Left renal cortex interstitium (tissue), 4 donors: ENCODE results near the gene MMP24. TPM values are rescaled to one million over a fixed set of nuclear protein-coding genes. Genes with fewer than 3 reads are reported as not detected.

Experiments
- DNase-seq, 4 donors: peaks; one replicate each; pipeline ENCODE4 v3.0.0-alpha.2; 2013; ENCODE audit warnings: low read depth in 4 of 4, low spot score in 2 of 4, missing footprints in 1 of 4
- polyA plus RNA-seq, 4 donors: library from polyadenylated mRNA; unstranded; fragments of 120-200 nt; gene quantifications; one replicate each; pipeline ENCODE4 v1.2.1, GENCODE V29; 2013; ENCODE audit not compliant: insufficient read length in 4 of 4

Gene MMP24
- polyA plus RNA-seq, 4 donors: 1.7 to 2.5 (median 2.5) TPM

DNA sequence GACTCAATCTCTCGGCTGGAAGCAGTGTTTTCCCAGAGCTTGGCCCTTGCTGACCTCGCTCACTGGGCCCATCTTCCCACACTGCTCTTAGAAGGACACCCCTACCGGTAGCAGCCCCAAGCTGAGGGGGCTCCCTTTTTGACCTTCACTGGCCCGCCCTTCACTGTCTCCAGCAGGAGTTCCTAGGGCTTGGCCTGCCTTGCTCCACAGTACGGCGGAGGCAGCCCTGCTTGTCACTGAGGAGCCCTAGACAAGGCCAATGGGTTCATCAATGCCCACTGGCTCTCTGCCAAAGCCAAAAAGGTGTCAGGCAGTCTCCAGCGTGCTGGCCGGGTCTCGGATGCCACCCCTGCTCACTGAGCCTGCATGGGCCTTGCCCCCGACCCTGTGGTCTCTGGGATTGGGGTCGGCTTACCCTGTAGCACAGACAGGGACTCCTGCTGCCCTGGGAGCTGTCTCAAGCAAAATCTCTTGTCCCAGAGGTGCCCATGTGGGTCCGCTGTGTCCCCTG lies 49.3 kb downstream of the MMP24 start:
- DNase-seq: no peak

DNA sequence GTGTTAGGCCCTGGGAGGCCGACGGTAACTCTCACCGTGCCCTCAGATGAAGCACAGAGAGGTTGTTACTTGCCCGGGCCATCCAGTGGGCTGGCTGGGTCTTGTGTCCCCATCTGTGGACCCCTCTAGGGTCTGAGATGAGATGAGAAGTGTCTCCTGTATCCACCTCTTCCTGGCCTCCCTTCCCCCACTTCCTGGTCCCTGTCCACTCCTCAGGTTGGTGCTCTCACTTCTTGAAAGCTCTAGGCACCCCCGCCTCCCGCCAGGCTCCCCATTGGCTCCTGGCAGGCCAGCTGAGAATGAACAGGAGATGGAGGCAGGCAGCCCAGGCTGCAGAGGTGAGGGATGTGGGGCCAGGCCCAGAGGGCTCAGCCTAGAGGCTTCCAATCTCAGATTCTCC lies 49.9 kb downstream of the MMP24 start:
- DNase-seq: no peak

DNA sequence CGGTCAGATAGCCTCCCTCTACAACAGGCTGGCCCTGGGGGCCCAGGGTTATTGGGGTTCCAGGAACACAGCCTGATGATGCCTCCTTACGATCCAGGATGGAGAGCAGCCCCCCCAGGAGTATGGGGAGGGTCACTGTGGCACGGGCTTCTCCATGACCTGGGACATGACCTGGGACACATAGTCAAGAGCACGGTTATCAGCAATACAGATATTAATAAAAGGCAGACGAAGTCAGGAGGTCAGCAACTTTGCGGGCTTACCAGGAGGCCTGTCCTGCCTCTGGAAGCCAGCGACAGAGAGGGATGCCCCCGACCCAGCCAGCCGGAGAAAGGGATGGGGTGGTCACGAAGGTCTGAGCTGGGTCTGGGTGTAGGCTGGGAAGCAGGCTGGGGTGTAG lies 50.6 kb downstream of the MMP24 start:
- no peak for DNase-seq

DNA sequence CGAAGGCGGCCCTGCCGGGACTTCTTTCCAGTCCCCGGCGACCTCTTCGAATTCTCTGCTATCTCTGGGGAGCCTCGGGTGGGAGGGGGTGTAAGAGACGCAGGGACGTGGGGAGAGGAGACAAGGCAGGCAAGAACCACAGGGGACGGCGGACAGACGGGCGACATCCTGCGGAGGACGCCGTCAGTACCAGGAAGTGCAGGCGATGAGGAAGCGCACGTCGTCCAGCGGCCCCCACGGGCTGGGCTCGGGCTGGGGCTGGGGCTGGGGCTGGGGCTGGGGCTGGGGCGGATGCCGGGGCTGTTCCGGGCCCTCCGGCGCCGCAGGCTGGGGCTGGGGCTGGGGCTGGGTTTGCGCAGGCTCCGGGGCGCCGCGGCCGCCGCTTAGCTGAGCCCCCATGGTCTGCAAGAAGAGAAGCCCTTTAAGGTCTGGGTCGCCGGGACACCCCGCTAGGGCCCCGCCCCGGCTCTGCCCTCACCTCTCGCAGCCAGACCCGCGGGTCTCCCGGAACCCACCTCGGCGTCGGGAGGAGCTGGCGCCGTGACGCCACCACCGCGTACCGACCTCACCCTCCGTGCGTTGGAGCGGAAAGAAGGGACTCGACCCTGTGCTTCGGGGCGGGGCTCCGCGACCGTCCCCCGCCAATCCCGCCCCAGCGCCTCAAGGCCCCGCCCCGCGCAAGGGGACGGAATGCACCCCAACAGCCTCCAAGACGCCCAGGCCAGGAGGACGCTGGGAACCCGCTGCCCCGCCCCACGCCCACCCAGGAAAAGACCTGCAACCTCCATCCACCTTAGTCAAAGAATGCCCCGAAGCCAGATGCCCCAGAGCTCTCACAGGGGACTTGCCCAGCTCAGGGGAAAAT lies 51.3 kb downstream of the MMP24 start, which contains the start of gene MMP24OS:
Gene MMP24OS, minus strand, starts transcription at position 592 of the 865 bp plus-strand sequence. Its CDS starts 193 bp downstream, at position 399.
- peak in 1 of 4 donors; percentile 71 for DNase-seq

DNA sequence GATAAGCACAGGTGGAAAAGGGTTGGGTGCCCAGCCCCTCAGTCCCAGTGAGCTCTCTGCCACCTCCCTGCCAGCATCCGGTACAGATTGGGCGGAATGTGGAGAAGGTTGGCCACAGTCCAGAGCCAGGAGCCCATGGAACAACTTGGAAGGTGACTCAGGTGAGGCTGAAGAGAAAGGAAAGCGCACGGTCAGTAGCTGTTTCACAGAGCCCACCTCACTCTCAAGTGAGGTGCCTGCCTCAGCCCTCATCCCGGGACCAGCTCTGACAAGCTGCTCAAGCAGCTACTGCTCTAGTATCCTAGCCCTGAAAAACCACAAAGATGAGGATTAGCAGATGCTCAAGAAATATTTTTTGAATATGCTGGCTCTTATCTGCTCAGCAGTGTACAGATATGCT lies 52.5 kb downstream of the MMP24 start:
- no peak for DNase-seq

DNA sequence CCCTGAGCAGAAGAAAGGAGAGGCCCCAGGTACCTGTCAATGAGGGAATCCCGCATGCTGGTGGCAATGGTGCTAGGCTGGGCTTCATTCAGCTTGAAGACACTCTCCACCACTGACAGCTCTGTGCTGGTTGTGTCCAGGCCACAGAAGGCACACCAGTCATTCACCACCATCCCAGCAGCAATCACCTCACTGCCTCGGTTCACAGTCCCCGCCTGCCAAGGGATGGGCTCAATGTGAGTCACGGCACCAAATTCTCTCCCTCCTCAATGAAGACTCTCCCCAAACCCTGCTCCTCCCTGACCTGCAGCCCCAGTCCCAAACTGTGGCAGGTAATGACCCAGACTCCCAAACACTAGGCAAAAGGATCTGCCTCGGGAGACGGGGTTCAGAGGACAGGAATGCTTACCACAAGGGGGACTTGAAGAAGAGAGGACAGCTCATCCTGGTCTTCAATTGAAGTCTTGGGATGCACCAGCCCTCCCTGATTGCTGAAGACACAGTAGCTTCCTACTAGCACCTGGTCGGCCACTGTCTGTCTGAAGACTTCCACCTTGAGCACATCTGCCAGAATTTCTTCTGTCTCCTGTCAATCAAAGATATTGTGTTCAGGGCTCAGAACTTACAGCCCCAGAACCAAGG lies 53.2 kb downstream of the MMP24 start:
- DNase-seq: no peak

DNA sequence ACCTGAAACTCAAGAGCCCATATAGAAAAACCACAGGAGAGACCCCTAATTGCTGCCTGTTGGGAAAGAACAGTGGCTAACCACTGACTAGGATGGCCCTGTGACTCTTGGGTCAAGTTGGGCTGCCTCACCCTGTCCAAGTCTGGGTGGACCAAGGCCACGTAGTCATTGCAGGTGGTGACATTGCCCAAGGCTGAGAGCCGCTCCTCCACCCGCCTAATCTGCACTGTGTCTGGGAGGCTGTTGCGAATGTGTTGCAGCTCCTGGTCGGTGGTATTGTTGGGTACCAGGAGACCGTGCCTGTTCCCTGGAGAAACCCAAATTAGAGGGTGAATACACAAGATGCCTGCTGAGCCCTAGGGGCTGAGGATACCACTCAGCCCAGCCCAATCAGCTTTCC lies 54.0 kb downstream of the MMP24 start:
- DNase-seq: no peak

DNA sequence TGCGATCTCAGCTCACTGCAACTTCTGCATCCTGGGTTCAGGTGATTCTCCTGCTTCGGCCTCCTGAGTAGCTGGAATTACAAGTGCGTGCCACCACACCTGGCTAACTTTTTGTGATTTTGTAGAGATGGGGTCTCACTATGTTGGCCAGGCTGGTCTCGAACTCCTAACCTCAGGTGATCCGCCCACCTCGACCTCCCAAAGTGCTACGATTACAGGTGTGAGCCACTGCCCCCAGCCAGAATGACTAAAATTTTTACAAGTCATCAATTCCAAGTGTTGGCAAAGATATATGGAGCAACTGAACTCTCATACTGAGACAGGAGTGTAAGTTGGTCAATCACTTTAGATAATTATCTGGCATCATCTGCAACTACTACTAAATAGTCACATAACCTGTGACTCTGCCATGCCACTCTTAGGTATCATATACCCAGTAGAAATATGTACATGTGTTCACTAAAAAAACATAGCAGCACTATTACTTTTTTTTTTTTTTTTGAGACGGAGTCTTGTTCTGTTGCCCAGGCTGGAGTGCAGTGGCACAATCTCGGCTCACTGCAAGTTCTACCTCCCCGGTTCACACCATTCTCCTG lies 55.1 kb downstream of the MMP24 start:
- no peak for DNase-seq

DNA sequence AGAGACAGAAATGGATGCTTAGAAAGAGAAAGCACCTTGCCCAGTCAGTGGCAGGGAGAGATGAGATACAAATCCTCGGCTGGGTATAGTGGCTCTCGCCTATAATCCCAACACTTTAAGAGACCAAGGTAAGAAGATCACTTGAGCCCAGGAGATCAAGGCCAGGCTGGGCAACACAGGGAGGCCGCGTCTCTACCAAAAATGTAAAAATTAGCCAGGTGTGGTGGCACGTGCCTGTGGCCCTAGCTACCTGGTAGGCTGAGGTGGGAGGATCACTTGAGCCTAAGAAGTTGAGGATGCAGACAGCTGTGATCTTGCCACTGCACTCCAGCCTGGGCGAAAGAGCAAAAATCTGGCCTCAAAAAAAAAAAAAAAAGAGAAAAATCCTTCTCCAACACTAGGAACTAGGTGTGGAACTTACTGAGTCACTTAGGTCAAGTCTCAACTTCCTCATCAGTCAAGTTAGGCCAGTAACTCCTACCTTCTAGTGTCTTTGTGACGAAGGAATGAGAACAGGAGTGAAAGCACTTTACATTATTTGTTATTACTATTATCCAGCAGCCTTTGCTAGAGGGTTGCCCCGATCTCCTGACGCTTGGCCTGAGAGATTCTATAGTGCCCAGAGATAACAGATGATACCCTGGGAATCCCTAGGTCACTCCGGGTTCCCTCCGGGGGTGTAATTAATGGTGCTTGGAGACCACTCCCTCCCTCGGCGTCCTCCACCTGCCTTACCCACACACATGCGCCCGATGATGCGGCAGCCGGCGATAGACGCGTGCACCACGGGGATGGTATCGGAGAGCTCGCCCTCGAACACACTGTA lies 57.2 kb downstream of the MMP24 start:
- no peak for DNase-seq

DNA sequence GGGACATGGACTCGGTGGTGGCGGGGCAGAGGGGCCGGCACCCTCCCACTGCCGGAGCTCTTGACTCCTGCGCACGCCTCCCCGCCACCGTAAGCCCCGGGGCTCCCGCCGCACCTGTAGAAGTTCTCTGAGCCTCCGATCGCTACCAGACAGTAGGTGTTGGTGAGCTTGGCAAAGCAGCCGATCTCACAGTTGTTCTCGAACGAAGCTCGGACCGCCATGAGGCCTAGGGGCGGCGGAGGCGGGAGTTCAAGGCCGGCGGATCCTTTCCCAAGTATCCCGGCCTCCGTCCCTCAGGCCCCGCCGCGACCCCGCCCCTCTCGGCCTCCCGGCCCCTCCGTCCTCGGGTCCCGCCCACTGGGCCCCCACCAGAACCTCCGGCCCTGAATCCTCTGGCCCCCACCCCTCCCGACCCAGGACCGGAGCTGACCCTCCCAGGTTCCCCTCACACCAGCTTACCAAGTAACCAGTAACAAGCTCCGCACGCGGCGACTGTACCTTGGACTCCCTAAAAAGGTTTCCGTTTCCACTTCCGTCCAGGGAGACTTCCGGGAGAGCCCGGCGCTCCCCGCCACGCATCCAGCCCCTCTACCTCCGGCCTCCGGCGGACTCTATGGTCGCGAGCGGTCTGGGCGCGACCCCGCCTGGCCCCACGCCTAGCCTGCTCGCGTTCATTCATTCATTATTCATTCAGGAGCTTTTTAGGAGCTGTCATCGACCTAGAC lies 57.9 kb downstream of the MMP24 start, which contains the start of gene EIF6:
Gene EIF6, minus strand, starts transcription at position 506 of the 725 bp plus-strand sequence. Its CDS starts 285 bp downstream, at position 221.
- peak in 3 of 4 donors; percentile 73 to 82 (median 77) for DNase-seq

DNA sequence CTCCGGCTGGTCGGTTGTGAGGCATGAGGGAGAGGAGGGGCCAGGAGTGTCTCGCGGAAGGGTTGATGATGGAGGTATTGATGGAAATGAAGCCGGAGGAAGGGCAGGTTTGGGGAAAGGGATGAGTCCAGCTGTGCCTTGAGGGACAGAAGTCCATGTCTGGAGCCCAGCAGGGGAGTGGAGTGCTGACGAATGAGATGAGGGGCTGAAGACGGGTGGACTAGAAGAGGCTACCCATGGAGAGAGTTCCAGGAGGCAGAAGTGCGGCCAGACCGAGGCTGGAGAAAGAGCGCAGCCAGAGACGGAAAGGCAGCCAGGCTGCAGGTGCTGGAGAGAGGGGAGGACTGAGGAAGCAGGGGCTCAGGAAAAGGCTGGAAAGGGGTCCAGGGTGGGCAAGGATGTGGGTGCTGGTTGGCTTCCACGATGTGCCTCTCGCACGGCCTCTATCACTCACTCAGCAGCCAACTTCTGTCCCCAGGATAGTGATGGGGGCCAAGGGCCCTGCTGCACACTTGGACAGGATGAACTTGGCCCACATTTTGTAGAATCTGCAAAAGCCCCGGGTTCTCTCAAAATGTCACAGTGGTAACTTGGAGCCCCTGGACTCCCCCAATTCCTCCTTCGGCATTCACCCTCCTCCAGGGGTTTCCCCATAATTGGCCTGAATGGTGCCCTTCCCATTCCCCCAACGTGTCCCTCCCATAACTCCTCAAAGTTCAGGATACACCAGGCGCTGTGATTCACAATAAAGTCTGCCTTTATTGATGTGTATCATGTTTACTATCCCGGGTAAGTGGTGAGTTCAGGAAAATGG lies 58.7 kb downstream of the MMP24 start:
- no peak for DNase-seq

DNA sequence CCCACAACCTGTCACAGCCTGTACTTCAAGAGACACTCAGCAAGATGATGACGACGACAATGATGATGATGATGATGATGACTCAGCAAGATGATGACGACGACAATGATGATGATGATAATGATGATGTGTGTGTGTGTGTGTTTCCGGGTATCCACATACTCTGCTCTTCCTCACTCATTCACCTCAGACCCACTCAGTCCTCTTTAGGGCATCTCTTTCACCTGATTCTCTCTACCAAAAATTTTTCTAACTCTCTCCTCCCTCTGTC lies 59.3 kb downstream of the MMP24 start:
- DNase-seq: no peak

DNA sequence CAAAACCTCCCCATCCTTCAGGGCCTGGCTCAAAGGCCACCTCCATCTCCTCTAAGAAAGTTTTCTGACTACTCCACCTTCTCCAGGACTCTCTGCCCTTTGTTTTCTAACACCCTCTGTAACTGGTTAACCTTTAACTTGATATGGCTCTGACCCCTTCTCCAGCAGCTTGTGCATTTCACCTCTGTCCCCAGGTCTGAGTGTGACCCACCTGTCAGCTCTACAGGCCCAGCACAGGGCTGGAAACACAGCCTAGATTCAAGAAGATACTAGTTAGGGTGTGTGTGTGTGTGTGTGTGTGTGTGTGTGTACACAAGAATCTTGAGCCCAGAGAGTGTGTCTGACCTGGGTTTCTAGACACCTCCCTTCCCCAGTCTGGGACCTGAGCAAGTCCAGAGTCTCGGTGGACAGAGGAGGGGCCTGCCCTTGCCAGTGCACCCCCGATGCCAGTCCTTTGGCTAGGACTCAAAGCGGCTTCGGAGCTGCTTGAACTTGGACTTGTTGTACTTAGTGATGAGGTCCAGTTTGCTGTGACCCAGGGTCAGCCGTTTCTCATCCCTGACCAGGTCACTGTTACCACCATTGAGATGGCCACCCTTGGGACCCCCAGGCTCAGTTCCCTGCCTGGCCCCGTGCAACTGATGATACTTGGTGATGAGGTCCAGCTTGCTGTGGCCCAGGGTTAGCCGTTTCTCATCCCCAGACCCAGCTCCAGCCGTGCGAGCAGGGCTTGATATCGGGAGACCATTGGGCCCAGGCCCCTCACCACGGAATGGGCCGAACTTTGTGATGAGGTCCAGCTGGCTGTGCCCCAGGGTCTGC lies 59.8 kb downstream of the MMP24 start:
- no peak for DNase-seq

DNA sequence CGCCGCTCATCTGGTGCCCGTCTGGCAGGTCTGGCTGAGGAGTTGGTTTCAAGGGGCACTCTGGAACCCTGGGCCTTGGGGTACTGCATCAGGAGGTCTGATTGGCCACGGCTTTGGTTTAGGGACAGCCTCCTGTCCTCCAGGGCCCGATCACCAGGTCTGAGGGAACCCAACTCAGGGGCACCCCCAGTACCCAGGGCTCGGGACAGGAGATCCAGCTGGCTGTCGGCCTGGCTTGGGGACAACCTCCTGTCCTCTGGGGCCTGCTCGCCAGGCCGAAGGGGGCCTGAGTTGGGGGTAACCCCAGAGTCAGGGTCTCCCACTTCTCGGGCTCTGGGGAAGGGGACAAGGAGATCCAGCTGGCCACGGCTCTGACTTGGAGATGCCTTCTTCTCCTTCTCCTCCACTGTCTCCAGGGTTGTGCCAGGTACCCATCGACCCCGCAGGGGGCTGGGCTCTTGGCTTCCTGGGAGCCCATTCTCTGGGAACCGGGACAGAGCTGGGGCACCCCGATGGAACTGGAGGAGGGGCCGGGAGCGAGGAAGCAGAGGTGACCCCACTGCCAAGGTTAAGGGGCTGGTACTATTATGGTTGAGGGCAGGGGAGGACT lies 60.5 kb downstream of the MMP24 start:
- no peak for DNase-seq

DNA sequence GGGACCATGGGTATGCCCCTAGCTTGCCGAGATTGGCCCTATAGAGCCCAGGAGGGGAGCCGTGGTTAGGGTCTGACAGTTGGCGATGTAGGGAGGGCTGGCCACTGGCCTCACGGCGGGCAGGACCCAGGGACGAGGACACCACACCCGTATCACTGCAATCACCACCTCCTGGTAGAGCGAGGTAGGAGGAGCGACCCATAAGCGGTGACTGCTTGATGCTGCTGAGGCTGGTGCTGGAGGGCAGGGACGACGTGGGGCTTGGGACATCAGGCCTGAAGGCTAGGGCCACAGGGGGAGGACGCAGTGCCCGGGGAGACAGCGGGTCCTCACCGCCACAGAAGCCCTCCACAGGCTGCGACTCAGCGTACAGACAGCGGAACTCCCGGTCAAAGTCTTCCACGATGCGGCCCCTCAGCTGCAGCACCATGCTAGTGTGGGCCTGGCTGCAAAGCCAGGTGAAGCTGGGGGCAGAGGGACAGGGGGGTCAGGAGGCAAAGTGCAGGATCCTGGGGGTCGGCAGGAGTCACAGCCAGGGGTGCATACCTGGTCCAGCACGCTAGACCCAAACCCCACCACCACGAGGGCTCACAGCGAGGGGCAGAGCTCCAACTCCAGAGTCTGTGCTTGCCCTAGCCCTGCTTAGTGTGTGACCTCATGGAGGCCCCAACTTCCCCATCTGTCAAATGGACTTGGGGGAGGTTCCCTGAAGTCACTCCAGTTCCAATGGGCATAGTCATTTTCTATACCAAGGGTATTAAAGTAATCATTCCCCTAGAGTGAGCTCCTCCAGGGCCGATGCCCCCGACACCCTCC lies 61.2 kb downstream of the MMP24 start:
- DNase-seq: no peak

DNA sequence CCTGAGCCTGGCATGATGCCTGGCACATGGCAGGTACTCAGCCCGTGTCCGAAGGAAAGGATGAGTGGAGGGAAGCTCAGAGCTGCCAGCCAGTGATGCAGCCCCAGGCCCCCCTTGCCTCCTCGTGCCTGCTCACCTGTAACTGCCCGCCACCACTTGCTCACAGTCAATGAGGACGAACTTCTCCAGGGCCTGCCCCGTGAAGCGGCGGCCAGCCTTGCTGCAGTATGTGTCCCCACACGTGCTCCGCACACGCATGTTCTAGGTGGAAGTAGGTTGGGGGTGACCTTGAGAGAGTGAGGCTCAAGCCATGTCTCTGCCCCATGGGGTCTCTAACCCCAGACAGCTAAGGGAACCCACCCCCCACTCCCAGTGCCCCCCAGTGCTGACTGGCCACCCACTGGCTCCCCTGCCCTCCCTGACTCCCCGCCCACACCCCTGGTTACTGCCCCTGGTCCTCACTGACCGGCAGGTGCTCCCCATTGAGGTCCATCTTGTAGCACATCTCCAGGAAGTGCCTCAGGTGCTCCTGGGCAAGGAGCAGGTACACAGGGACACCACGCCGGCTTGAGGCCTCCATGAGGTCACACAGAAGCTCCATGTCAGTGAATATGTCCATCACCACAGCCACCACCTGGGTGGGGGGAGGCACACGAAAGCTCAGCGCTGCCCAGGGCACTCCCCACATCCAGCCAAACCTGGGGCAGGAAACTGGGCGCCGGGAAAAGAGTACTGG lies 62.0 kb downstream of the MMP24 start:
- no peak for DNase-seq
